Frontal cortex (tissue), 4 donors: ENCODE measurements around the gene BEND5. TPM values are rescaled to one million over a fixed set of nuclear protein-coding genes. Genes with fewer than 3 reads are reported as not detected.

Experiments
- DNase-seq, 2 donors: peaks; one replicate each; pipeline ENCODE4 v3.0.0; 2012; ENCODE audit warnings: low spot score in 2 of 2
- FAIRE-seq: peaks from 2 replicates; lab custom pipeline; 2012; peaks lifted over from hg19 to GRCh38; lab: Jason Lieb, UNC
- total RNA-seq: library from RNA; depleted of rRNA; stranded (reverse); fragments of >200 nt; gene quantifications from one replicate; pipeline ENCODE4 v1.2.3, GENCODE V29; 2014
- donor health status: control.
- donor health status: control.
- donor health status: control.

Gene BEND5
- total RNA-seq, 1 donor from 2014 or later = 18.8 TPM

GRCh38 chr1:48687282-48688045 lies 89.2 kb downstream of the BEND5 start:
- no peak for FAIRE-seq
- no peak for DNase-seq

- FAIRE-seq (no peak), DNase-seq (no peak)
Observed at GRCh38 chr1:48686159-48686558, 90.5 kb downstream of the BEND5 start.

DNA sequence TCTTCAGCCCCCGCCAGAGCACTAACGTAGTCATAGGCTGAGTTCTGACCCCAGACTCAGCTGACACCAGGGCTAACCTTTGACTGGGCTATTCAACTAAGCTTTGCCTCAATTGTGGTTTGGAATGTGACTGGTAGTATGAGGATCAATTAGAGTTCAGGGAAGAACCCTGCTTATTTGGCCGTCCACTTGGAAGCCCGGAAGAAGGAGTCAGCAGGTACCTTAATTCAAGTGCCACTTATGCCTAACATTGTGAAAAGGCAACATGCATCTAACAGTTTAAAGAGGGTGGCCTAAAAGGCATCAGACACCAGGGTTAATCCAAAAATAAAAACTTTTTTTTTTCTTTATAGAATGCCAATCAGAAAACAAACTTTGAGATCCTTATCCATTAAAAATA lies 92.3 kb downstream of the BEND5 start:
- no peak for DNase-seq

GRCh38 chr1:48683839-48684238 lies 92.9 kb downstream of the BEND5 start:
- DNase-seq (no peak), FAIRE-seq (no peak)

More for the DNA sequence above, 92.3 kb downstream of the BEND5 start:
- FAIRE-seq = no peak

DNA sequence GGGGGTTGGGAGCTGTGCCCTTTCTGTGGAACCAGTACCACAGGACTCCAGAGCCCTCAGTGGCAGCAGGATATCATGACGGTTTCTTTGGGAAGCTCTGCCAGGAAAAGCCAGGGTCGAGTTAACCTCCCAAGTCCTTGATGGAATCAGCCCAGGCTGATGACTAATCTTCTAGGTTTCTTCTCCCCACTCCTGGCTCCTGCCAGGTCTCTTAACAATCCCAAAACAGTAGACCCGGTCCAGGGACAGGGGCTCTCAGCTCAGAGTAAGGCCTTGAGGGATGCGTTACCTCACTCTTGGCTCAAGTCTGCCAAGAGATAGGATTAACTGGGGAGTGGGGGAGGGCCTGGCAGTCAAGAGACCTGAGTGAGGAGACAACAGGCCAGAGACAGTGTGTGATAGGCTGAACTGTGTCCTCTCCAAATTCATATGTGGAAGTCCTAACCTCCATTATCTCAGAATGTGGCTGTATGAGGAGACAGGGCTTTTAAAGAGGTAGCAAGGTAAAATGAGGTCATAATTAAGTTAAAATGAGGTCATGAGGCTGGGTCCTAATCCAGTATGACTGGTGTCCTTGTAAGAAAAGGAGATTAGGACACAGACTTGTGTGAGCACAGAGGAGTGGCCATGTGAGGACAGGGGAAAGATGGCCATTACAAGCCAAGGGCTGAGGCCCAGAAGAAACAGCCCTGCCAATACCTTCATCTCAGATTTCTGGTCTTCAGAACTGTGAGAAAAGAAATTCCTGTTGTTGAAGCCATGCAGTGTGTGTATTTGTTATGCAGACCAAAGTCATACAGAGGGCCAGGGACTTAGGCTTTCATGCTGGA lies 95.0 kb downstream of the BEND5 start:
- FAIRE-seq = no peak
- no peak for DNase-seq

GRCh38 chr1:48680411-48681035 lies 96.2 kb downstream of the BEND5 start:
- DNase-seq (no peak), FAIRE-seq (no peak)

- FAIRE-seq = no peak
- DNase-seq = no peak
Observed at GRCh38 chr1:48679859-48680258, 96.8 kb downstream of the BEND5 start.

DNA sequence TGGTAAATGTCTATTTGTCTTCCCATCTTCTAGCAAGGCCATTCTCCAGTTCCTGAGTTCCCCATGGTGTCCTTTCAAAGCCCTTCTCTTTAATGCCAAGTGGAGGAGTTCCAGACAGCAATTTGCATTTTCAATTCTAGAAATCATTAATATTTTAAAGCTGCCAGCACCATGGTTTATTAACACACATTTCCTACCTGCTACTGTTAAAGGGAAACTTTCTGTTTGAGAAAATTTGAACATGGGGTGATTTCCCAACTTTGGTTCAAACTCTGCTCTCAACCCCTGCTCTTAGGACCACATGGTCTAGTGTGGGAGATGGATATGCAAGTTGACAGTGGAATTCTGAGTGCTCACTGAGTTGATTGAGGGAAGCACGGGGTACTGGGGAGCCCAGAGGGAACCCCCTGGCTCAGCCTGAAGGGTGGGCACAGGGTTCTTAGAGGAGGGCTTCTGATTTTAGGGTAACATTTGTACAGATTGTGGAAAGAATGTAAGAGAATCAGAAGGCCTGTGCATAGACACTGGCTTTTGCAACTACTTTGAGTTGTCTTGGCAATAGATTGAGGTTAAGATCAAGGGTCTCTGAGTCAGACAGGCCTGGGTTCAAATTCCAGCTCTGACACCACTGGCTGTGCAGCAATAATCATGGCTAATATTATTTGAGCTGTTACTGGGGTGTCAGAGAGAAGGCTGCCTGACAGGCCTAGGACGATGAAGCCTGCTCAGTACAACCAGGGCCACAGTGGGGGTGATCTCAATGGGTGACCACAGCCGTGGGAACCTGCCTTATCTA lies 97.8 kb downstream of the BEND5 start:
- DNase-seq (no peak), FAIRE-seq (no peak)
